Fibroblast of skin of left biceps (primary cell): ENCODE results near the gene HOXD12.
A peak's percentile ranks its signal among the peaks of the same experiment; 100 is the strongest.

Experiments used
- DNase-seq, 2 experiments: peaks; one replicate each; pipeline ENCODE4 v3.0.0-alpha.2; 2013; ENCODE audit warnings: low read depth in 2 of 2

The HOXD12 gene

DNA sequence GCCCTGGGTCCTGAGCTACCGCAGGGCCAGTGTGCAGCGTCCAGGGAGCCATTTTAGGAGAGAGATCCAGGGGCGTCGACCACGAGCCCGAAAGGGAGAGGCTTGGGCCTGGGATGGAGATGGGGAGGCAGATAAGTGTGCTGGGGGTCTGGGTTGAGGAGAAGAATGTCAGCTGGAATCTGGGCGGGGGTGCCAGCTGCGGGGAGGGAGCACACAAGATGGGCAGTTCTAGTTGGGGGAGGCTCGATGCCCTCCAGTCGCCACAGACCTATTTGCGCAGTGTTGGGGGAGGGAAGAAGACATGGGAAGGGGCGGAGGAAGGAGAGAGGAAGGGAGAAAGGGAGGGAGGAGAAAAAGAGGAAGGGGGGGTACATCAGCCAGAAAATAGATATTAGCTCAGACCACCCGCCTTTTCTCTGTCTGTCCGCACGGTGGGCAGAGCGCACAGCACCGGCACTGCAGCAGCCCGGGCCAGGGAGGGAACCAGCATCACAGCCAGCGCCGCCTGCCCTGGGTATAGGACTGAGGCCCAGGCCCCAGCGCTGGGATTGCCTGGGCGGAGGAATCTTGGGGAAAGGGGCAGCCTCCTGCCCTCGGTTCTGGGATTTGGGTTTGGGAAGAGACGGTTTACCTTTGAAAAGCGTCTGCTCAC, 5.6 kb downstream of the HOXD12 start:
- no peak for DNase-seq

DNA sequence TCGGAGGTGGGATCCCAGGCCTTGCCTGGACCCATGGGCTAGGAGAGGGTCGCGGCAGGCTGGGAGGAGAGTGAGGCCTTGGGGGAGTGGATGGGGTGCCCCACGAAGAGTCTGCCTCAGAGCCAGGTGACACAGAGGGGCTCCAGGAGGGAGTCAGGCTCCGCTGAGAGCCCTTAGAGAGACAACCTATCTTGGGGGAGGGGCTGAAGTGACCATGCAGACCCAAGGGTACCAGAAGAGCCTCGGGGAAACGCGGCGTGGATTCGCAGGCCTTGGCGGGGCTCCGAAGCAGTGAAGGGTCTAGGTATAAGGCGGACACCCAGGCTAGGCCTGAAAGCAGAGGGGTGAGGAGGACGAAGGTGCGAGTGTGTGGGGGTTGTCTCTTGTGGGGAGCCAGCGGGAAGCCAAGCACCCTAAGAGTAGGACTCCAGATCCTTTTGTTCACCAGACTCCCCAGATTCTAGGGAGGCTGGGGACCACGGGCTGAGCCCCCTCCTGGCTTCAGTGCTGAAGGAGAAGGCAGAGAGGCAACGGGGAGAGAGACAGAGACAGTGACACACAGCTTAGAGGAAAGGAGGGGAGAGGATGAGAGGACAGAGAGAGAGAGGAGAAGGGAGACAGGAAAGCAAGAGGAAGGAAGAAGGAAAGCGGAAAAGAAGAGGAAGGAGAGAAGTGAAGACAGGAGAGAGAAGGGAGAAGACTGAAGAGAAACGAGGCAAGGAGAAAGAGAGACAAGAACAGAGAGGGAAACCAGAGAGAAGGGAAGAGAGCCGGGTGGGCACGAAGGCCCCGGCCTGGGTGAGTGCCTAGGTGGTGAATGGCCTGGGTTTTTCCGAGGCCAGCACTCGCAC, 6.4 kb downstream of the HOXD12 start:
- no peak for DNase-seq

DNA sequence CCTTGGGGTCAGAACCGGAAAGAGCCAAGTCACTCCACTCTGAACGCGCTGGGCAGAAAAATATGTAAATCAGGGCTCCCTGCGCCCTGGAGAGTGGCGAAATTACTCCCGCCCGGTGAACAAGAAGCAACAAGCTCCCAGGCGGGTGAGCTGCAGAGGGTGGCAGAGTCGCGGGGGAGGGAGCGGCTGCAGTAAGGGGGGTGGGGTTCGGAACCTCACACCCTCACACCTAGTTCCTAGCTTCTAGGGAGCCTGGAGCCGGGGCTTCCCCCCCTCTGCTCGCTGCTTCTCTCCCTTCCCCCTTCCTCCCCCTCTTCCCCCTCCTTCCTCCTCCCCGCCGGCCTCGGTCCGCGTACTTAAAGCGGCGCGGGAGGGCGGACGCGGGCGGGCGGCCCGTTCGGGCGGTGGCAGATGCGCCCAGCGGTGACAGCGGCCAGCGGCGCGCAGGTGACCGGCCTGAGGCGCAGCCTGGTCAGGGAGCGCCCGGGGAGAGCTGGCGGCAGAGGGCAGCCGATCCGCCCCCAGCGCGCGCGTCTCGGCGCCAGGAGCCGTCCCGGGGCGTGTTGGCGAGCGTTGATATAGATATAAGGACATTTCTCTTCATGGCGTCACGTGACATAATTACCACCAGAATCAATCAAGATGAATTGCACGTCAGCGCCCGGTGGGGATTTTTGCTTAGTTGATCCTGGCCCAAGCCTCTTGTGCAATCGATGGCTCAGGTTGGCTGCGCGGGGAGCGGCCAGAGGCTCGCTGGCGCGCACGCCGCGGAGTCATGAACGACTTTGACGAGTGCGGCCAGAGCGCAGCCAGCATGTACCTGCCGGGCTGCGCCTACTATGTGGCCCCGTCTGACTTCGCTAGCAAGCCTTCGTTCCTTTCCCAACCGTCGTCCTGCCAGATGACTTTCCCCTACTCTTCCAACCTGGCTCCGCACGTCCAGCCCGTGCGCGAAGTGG, 7.3 kb downstream of the HOXD12 start, which contains the start of gene HOXD11:
HOXD11 (plus strand) TSS at position 700 of the 959 bp plus-strand sequence; CDS start at position 776, 76 bp downstream.
- DNase-seq: peak in 1 of 2 experiments; percentile 58

DNA sequence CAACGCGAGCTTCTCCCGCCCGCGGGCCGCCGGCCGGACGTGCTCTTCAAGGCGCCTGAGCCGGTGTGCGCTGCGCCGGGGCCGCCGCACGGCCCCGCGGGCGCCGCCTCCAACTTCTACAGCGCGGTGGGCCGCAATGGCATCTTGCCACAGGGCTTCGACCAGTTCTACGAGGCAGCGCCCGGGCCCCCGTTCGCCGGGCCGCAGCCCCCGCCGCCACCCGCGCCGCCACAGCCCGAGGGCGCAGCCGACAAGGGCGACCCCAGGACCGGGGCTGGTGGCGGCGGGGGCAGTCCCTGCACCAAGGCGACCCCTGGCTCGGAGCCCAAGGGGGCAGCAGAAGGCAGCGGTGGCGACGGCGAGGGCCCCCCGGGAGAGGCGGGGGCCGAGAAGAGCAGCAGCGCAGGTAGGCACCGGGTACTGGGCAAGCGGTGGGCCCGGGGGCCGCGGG, 8.2 kb downstream of the HOXD12 start:
- DNase-seq: no peak

DNA sequence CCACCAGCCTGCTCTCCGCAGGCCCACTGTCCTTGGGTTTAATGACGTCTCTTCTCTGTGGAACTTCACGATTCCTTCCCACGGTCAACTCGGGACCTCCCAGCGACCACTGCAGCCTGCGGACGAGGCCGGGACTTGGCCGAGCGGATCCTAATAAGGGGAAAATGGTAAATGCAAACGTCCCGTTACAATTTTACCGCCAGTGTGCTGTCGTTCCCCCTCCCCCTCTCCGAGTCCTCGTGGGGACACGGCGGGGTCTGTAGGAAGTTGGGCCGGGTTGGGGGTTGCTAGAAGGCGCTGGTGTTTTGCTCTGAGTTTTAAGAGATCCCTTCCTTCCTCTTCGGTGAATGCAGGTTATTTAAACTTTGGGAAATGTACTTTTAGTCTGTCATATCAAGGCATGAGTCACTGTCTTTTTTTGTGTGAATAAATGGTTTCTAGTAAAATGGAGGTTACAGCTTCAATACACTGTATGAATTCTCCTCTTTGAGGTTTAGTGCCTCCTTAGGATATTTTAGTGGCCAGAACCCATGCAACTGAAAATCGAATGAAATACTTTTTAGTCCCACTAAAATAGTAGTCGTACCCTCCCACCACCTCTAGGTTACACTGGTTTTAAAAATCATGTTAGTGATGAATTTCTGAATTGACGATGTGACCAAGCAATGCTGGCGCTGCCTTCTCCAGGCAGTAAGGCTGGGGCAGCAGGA, 9.8 kb downstream of the HOXD12 start:
- DNase-seq: no peak

DNA sequence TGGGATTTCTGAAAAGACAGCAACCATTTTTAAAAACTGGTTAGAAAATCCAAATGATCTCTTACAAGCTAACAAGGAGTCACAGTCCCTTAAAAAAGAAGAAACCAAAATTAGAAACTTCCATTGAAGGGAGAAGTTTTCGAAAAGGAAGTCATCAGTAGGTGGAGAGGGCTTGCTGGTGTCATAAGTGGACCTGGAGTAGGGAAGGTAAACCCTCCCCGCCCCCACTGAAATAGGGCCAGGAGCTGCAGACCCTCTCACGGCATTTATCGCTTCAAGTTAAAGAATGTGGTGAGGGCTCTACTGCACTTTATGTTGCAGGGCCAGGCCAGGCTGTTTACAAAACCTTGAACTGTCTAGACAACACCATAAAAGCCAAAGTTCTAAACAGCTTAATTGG, 10.4 kb downstream of the HOXD12 start:
- DNase-seq: no peak

DNA sequence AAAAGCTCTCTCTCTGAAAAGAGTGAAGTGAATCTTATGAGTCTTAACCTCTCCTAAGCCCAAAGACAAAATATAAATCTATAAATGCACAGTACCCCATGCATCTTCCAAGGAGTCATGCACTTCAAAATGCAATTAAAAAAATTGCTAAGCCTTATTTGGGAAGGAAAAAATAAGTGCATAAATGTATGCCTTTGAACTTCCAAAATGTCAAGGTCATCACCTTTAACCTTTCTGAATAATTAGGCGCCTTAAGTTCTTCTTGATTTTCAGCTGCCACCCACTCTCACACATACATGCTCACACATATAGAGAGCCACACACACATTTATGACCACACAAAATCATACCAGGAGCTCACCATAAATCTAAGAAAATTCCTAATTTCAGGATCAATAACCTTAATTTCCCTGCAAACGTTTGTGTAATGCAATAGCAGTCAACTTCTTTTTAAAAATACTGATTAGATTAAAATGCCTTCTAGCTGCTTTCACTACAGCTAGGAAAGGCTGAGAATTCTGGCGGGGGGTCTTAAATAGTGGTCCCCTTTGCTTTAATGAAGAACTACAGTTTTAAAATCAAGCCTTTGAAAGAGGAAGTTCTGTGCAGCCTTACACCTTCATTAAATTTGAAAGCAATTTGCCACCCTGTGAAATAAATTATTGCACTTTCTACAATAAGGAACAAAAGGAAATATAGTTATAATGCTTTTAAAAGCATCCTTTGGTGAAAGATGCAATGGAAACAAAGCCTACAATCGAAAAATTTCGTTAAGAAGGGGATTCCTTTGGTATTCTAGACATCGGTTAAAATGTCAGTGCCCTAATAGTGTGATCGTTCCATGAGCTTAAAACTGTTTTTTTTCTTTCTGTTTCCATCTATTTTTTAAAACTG, 11.1 kb downstream of the HOXD12 start:
- no peak for DNase-seq

DNA sequence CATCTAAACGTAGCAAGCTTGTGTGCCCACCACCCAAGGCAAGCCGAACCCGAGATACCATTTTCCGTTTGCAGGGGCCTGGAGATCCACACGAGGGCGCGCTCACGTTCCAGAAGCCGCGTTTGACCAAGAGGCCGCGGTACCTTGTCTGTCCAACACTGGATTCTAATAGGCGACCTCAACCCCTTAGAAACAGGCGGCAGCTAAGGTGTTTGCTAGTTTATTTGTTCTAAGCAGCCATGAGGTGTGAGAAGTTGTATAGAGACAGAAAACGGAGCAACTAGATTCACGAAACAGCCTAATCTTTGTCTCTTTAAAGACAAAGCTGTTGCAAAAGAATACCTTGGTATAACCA, 11.7 kb downstream of the HOXD12 start:
- no peak for DNase-seq

DNA sequence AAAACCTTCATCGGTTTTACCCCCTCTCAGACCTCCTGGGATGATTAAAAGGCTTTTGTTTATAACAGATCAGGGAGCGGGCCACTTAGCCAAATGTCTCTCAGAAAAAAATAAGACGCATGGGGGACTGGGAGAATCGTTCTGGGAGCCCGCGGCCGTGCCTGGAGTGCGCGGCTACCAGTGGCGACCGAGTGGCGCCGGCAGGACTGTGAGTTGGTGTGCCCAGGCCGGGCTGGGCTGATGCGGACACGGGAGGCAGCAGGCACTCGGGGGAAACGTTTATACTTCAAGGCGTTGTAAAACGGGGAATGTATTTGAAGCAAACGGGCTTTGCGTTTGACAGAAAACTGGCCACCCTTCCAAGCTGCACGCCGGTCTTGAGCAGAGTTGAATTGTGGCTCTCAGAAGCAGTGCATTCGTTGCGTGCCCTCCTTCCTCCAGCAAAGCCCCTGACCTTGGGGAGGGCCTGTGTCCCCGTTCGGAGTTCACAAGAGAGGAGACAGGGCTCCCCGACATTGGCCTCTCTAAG, 12.3 kb downstream of the HOXD12 start:
- DNase-seq: no peak

DNA sequence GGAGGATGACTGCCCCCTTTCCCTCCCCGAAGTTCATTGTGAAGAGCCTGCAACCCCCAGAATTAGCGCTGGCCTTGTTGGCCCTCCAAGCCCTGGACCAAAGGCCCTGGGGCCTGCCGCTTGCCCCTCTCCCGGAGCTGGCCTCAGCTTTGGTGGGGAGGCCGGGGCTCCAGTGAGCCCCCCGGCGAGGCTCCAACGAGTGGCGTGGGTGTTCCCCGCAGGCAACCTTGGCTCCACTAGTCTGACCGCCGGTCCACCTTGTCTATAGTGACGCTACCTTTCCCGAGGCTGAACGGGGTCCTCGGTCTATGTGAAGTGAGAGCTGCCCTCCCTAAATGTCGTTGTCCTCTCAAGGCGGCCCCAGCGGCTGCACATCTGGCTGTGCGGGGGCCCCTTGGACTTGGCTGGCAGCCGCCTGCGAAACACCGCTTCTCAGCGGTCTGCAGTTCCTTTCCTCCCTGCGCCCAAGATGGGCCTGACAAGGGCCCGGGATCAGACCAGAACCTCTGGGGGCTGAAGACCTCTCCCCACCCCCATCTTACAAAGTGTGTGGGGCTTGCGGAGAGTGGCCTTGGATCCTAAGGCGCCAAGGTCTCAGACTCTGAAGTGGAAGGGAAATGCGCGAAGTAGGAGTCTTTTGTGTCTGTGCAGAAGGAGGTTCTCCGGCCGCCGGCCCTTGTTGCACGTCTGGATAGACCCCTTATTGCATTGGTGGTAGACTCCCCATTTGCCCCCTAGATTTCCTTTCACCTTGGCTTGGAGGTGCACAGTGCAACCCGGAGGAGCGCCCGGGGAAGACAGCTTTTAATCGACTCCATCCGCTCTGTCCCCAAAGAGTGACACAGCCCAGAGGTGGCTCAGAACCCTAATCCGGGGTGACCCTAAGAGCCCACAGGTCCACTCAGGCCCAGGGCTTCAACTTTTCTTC, 13.0 kb downstream of the HOXD12 start:
- DNase-seq: no peak

DNA sequence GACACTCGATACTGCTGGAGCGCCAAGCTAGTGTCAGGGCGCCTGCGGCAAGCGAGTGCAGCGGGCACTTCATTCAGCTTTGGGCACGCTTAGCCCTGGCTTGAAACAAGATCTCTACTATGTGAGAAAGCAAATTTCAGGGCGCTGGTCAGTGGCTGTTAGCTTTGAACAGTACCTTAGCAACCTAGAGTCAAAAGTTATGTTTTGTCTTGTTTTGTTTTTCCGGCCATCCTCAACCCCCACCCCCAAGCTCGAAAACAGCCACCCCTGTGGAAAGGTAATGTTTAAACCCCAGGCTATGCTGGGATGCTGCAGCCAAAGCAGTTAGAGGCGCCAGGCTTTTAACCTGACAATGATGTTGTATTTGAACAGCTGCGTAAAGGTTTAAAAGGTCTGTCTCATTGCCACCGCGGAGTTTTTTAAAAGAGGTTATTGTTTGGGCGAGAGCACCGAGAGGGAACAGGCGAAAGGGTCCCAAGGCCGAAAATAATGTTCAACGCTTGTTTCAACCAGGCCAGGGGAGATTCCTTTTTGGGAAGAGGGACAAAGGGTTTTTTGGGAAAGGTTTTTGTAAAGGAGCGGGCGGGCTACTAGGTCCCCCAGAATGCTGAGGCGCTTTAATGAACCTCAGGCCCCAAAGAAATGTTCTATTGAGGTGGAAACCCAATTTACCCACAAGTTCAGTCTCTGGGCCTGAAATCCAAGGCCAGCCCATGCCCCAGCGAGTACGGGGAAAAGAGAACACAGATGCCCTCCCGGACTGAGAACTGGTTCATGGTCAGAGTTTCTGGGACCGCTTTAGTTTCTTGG, 14.7 kb downstream of the HOXD12 start:
- no peak for DNase-seq

DNA sequence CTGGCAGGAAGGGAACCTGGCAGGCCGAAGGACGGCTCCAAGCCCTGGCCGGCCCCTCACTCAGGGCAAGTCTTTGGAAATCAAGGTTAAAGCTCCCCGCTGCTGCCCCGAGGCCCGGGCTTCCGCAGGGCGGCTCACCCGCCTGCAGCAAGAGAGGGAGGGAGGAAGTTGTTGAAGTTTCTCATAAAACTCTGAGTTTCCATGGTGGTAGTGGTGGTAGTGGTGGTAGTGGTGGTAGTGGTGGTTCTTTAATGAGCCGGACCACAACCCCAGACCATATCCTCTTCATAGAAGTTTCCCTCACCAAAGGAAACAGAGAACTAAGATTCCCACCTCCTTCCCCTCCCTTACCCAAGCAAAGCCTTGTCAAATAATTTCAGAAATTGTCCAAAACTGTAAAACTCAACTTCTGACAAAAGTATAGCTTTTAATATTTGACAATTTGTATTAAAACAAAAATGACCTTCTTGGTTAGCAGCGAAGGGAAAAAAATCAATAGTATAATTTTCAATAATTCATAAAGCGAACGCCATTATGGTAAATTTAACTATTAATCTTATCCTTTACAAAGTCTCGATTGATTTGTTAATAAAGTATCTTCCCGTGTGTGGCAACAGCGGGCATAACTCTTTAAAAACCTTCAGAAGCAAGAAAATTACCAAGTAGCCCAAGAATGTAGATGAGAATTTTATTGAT, 15.5 kb downstream of the HOXD12 start:
- DNase-seq: no peak

DNA sequence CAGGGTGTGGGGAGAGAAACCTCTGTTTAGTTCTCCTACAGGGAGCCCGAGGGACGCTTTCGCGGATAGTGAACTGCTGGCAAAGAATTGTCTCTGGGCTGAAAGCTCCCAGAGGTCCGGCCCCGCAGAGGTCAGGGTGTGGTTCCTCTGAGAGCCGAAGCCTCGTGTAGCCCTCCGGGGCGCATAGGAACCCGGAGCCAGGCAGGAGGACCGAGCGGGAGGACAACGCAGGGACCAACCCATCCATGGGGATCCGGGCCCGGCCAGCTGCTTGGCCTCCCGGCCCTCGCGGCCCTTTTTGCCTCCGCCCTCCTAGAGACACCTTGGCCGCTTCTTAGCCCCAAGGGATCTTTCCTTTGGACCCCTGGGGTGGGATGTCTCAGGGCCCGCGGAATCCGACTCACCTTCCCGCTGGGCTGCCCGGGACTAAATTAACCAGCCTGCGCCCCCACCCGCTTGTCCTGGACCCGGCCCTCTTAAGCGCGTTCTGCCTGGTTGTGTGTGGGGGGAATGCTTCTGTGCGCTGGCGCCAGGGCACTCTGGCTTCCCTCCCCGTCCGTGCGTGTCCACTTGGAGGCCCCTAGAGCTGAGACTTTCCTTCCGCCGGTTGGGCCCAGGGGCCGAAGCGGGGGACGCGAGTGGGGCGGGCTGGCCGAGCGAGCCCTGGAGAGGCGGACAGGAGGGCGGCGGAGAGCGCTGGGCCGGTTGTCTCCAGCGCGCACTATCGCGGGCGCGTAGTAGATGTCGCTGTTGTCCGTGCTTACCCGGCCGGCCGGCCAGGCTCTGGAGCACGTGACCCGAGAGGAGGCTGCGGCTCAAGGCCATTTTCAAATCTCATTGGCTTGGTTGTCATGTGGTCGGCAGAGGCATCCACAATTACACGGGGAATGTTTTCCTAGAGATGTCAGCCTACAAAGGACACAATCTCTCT, 16.6 kb downstream of the HOXD12 start, which contains the start of gene HOXD10:
HOXD10 (plus strand) TSS at position 896 of the 931 bp plus-strand sequence. CDS start 56 bp downstream, outside the sequence.
- DNase-seq: no peak

DNA sequence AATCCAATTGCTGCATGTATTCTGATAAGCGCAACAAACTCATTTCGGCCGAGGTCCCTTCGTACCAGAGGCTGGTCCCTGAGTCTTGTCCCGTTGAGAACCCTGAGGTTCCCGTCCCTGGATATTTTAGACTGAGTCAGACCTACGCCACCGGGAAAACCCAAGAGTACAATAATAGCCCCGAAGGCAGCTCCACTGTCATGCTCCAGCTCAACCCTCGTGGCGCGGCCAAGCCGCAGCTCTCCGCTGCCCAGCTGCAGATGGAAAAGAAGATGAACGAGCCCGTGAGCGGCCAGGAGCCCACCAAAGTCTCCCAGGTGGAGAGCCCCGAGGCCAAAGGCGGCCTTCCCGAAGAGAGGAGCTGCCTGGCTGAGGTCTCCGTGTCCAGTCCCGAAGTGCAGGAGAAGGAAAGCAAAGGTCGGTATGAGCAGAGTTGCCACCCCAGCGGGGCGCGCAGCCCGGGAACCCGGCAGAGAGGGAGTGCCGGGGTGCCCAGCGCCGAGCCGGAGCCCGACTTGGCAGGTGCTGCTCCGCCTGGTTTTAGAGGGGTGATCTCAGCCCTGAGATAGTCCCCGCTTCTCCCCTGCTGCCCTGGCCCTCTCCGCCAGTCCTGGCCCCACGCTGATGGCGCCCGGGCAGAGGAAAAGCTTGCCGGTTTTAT, 17.7 kb downstream of the HOXD12 start:
- DNase-seq: no peak

DNA sequence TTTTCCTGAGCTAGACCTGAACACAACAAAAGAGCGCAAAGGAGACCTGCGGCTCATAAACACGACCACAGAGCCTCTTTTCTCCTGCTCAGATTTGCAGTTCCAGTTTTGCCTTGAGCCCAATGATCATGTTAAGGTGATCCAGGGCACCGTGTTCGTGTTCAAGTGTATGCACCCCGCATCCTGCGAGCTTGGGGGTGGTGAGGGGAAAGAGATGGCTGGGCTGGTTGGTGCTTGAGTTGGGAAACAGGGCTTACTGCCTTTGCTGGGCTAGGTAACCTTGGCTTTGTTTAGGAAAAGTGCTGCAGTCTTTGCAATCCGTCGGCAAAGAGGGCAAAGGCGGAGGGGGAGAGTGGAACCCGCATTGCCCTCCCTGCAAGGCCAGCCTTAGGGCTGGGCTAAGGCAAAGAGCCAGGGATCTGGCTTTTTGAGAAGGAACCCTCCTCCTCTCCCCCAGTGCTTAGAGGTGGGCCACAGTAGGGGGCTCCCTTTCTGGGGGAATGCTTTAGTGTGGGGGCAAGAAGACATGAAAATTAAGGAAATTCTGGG, 18.3 kb downstream of the HOXD12 start:
- no peak for DNase-seq
